ENCODE data around the gene GLI3.

Gene GLI3

GRCh38 chr7:42218248-42218647, 18.8 kb downstream of the GLI3 start:
- in situ Hi-C loops (cut with MboI; ENCODE audit: low pct_unique_long_range_greater_than_20kb, low sequenced_read_pairs, unreplicated experiment) = no loop called here
- TF ChIP-seq, protein P1, sequence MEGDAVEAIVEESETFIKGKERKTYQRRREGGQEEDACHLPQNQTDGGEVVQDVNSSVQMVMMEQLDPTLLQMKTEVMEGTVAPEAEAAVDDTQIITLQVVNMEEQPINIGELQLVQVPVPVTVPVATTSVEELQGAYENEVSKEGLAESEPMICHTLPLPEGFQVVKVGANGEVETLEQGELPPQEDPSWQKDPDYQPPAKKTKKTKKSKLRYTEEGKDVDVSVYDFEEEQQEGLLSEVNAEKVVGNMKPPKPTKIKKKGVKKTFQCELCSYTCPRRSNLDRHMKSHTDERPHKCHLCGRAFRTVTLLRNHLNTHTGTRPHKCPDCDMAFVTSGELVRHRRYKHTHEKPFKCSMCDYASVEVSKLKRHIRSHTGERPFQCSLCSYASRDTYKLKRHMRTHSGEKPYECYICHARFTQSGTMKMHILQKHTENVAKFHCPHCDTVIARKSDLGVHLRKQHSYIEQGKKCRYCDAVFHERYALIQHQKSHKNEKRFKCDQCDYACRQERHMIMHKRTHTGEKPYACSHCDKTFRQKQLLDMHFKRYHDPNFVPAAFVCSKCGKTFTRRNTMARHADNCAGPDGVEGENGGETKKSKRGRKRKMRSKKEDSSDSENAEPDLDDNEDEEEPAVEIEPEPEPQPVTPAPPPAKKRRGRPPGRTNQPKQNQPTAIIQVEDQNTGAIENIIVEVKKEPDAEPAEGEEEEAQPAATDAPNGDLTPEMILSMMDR (IDR thresholded peaks at IDR 0.05; ENCODE audit: extremely low read depth, insufficient read depth, missing control alignments) = no peak
- DNase-seq (ENCODE audit: low spot score) = no peak

DNA sequence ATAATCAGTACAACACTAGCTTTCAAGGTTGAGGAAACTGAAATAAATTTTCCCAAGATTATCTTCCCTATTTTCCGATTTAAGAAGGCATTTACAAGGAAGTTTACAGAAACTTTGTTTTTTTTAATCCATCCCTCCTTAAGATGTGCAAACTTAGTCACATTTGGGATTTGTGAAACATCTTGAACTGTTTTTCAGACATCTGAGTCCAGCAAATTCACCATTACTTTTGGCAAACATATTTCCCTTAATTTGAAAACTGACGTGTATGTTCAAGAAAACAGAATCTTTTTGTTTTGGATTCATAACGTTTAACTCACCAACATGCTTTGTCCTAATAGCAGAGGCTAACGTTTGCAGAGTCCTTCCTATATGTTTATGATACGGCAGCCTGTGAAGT, 19.5 kb downstream of the GLI3 start:
- in situ Hi-C loops (cut with MboI; ENCODE audit: low pct_unique_long_range_greater_than_20kb, low sequenced_read_pairs, unreplicated experiment) = no loop called here

DNA sequence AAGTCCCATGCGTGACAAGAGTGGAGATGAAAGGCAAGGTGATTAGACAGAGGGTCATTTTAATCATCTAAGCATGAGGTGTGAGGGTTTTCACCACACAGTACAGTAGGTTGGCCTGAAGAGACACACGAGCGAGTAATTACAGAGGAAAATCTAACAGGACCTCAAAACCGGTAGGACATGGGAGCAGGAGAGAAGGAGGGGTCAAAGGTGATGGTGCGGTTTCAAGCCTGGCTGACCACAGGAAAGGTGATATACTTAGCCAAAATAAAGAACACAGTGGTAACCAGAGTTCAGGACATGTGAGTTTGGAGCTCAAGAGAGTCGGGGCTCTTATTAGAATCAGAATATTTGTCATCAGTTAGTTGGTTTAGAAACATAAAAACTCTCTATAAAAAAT, 20.0 kb downstream of the GLI3 start:
- in situ Hi-C loops (cut with MboI; ENCODE audit: low pct_unique_long_range_greater_than_20kb, low sequenced_read_pairs, unreplicated experiment) = no loop called here

More for the DNA sequence above, 19.5 kb downstream of the GLI3 start:
- TF ChIP-seq, protein P1 (IDR thresholded peaks at IDR 0.05; ENCODE audit: extremely low read depth, insufficient read depth, missing control alignments) = no peak
- no peak for DNase-seq (ENCODE audit: low spot score)

DNA sequence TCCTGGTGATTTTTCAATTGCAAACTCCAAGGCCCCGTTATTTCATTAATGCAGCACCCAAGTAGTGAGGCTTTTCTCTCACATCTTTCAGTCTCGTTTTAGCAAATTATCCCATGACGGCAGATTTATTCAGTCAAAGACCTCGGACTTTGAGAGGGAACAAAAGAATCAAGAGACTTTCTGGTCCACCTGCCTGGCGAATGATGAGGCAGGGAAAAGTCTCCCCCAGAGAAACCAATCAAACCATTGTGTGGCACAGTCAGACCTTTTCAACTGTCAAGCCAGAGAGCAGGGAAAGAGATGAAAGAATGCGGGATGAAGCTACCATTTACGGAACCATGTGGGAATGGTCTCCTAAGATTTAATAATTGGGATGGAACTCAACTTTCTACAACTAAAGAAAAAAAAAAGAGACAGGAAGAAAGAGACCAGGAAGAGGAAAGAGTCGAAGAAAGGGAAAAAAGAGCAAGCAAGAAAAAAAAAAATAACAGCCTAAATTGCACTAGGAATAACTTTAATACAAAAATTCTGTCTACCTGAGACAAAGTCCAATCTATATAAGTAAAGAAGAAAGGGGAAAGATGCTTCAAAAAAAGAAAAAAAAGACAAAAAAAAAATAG, 22.8 kb downstream of the GLI3 start:
- DNase-seq (ENCODE audit: low spot score) = no peak
- TF ChIP-seq, protein P1 (IDR thresholded peaks at IDR 0.05; ENCODE audit: extremely low read depth, insufficient read depth, missing control alignments) = no peak
- in situ Hi-C loops (cut with MboI; ENCODE audit: low pct_unique_long_range_greater_than_20kb, low sequenced_read_pairs, unreplicated experiment) = no loop called here

More for the DNA sequence above, 20.0 kb downstream of the GLI3 start:
- TF ChIP-seq, protein P1 (IDR thresholded peaks at IDR 0.05; ENCODE audit: extremely low read depth, insufficient read depth, missing control alignments) = no peak
- no peak for DNase-seq (ENCODE audit: low spot score)

- in situ Hi-C loops (cut with MboI; ENCODE audit: low pct_unique_long_range_greater_than_20kb, low sequenced_read_pairs, unreplicated experiment) = no loop called here
- TF ChIP-seq, protein P1 (IDR thresholded peaks at IDR 0.05; ENCODE audit: extremely low read depth, insufficient read depth, missing control alignments) = no peak
- no peak for DNase-seq (ENCODE audit: low spot score)
Measured at GRCh38 chr7:42213093-42213492, 23.9 kb downstream of the GLI3 start.

- in situ Hi-C loops (cut with MboI; ENCODE audit: low pct_unique_long_range_greater_than_20kb, low sequenced_read_pairs, unreplicated experiment) = no loop called here
- TF ChIP-seq, protein P1 (IDR thresholded peaks at IDR 0.05; ENCODE audit: extremely low read depth, insufficient read depth, missing control alignments) = no peak
- no peak for DNase-seq (ENCODE audit: low spot score)
Measured at GRCh38 chr7:42212541-42213090, 24.4 kb downstream of the GLI3 start.

Measured in GM13977 (cell line).